Adrenal gland (tissue), 12 donors: ENCODE data around the gene GET3. TPM values are rescaled to one million over a fixed set of nuclear protein-coding genes. Genes with fewer than 3 reads are reported as not detected.
A peak's percentile ranks its signal among the peaks of the same experiment; 100 is the strongest.

ENCODE experiments used
- DNase-seq, 7 donors: peaks; one replicate each; pipeline ENCODE4 v3.0.0-alpha.2; 2019 to 2020
- H3K27ac ChIP-seq, 5 donors: fragments of 200-600 bp; sonication (generic) in 4 of 5; 1 replicate in 3 of 5; 2 replicates in 2 of 5; pipeline versions ENCODE4 v1.5.1 to v1.8.0; 2016 to 2020; ENCODE audit warnings: mild to moderate bottlenecking in 1 of 5
- H3K27me3 ChIP-seq: fragments of 200-600 bp; 2 replicates; pipeline ENCODE4 v1.8.0; 2021
- H3K36me3 ChIP-seq, 2 donors: fragments of 200-600 bp; replicated peaks in 1 of 2; 1 replicate in 1 of 2; 2 replicates in 1 of 2; pipeline versions ENCODE4 v1.5.1 to v1.8.0; 2018 to 2022
- H3K4me1 ChIP-seq, 2 donors: fragments of 200-600 bp; replicated peaks in 1 of 2; 1 replicate in 1 of 2; 2 replicates in 1 of 2; pipeline versions ENCODE4 v1.5.1 to v1.8.0; 2018 to 2021
- H3K4me3 ChIP-seq, 4 donors: fragments of 200-600 bp; sonication (generic) in 3 of 4; one replicate each; pipeline ENCODE4 v1.5.1; 2016 to 2018
- H3K9me3 ChIP-seq, 3 donors: fragments of 200-600 bp; sonication (generic) in 1 of 3; replicated peaks in 1 of 3; 1 replicate in 2 of 3; 2 replicates in 1 of 3; pipeline versions ENCODE4 v1.5.1 to v1.8.0; 2016 to 2021
- POLR2A ChIP-seq, 2 donors: fragments of 450-650 bp; IDR thresholded peaks; one replicate each; pipeline ENCODE4 v1.6.1; 2017; ENCODE audit warnings: antibody characterized with exemption in 2 of 2, mild to moderate bottlenecking in 2 of 2, moderate library complexity in 1 of 2
- WGBS, 4 donors: extraction: QIAGEN DNeasy Blood & Tissue Kit in 2 of 4; methylation state at CpG; one replicate each; pipeline versions ENCODE4 v1.1.5 to v1.1.7; 2013 to 2017; 5-methylcytosine and 5-hydroxymethylcytosine counted together
- intact Hi-C, 2 donors: fragments of 100-400 bp; cut with DNase I; formaldehyde crosslinking; loops; one replicate each; pipeline versions ENCODE4 v1.14.1 to v1.15.0; 2022 to 2023
- polyA plus RNA-seq, 3 donors: library from polyadenylated mRNA; stranded (reverse); fragments of 200-250 nt in 2 of 3; fragments of 350-450 nt in 1 of 3; fragmentation: Illumina TruSeq in 1 of 3; extraction: RNeasy Lipid Tissue Mini Kit (QIAGEN cat#74804) in 1 of 3; gene quantifications; one replicate each; pipeline ENCODE4 v1.2.3, GENCODE V29; 2013 to 2014
- total RNA-seq, 9 donors: library from RNA; depleted of rRNA in 4 of 9; stranded (reverse); fragments of >200 nt in 4 of 9; fragments of 120-200 nt in 1 of 9; fragmentation: NEBNext Ultra II Directional in 1 of 9; extraction: Animal tissue kit (Norgen Biotek cat#: 25700) in 1 of 9; gene quantifications; one replicate each; pipeline versions ENCODE4 v1.1.0 to v1.2.4, GENCODE V29; 2013 to 2023
- TF ChIP-seq, protein P1 (sequence below), 6 experiments: fragments of 450-650 bp in 4 of 6; fragments of 200-600 bp in 2 of 6; sonication (generic) in 1 of 6; IDR thresholded peaks; 1 replicate in 5 of 6; 2 replicates in 1 of 6; pipeline versions ENCODE4 v1.5.1 to v1.8.0; 2016 to 2021; ENCODE audit warnings: antibody characterized with exemption in 6 of 6, mild to moderate bottlenecking in 2 of 6, moderate library complexity in 1 of 6
- donor health status: healthy with polysubstance abuse.
- donor health status: Bipolar disorder and iron deficiency.
- donor health status: DM: yes; HTN: yes; CAD: no.
- donor health status: DM: no; HTN: no; CAD: no.
- donor health status: DM: no; HTN: no; CAD: no.
- donor health status: DM: yes; HTN: yes; CAD: no.

Gene GET3
- total and polyA plus RNA-seq, 12 donors: 50.3 to 97.7 (median 81.8) TPM

DNA sequence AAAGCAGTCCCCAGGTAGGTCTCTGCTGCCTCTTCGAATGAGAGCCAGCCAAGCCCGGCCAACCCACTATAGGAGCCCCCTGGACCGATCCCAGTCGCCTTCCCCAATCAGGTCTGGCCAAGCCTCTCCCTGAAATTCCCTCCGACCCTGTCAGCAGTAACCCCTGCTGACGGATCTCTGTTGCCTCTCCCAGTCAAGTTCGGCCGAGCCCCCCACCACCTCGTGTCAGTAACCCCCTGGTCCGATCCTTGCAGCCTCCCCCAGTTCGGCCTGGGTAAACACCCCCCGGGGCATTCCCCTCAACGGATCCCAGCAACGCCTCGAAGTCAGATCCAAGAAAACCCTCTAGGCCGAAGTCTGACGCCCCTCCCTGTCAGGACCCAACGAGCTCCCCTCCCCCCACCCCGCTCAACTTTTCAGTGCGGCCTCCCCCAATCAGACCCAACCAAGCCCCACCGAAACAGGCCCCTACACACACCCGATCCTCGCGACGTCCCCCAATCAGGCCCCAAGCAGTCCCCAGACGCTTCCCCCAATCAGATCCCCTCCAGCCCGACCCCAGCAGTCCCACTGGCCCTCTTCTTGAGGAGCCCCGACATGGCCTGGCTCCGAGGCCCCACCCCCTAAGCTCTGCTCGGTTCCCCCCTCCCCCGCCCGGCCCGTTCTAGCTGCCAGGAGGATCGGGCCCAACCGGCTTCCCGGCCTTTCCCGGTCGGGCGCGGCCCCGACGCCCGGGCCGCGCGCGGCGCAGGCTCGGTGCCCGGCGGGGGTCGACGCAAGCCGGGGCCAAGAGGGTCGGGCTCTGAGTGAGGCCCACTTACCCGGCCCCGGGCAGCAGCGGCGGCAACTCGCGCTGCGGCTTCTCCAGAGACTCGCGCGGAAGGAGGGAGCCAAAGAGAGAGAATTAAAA, 15.4 kb upstream of the GET3 start:
- intact Hi-C loops: no loop called here
- peak; percentile 68 to 80 (median 75) for DNase-seq
- TF ChIP-seq POLR2A (IDR thresholded peaks at IDR 0.05): no peak
- TF ChIP-seq, protein P1, sequence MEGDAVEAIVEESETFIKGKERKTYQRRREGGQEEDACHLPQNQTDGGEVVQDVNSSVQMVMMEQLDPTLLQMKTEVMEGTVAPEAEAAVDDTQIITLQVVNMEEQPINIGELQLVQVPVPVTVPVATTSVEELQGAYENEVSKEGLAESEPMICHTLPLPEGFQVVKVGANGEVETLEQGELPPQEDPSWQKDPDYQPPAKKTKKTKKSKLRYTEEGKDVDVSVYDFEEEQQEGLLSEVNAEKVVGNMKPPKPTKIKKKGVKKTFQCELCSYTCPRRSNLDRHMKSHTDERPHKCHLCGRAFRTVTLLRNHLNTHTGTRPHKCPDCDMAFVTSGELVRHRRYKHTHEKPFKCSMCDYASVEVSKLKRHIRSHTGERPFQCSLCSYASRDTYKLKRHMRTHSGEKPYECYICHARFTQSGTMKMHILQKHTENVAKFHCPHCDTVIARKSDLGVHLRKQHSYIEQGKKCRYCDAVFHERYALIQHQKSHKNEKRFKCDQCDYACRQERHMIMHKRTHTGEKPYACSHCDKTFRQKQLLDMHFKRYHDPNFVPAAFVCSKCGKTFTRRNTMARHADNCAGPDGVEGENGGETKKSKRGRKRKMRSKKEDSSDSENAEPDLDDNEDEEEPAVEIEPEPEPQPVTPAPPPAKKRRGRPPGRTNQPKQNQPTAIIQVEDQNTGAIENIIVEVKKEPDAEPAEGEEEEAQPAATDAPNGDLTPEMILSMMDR (IDR thresholded peaks at IDR 0.05): no peak
- peak overlapping the region in 3 of 4 donors; percentile 64 to 98 (median 69) for H3K4me3 ChIP-seq
- 0 to 1% (median 1%) methylated on average over 13 to 65 of the region's 65 CpGs for WGBS, 4 donors
- peak overlapping the region; percentile 89 to 99 (median 92) for H3K27ac ChIP-seq
- H3K36me3 ChIP-seq: peaks cover 0 to 20% of the 10 kb centered on the region in 2 donors
- H3K27me3 ChIP-seq: no peaks in the 10 kb centered on the region
- H3K9me3 ChIP-seq: no peaks in the 10 kb centered on the region
- peaks cover 20 to 27% of the 10 kb centered on the region in 2 donors for H3K4me1 ChIP-seq

DNA sequence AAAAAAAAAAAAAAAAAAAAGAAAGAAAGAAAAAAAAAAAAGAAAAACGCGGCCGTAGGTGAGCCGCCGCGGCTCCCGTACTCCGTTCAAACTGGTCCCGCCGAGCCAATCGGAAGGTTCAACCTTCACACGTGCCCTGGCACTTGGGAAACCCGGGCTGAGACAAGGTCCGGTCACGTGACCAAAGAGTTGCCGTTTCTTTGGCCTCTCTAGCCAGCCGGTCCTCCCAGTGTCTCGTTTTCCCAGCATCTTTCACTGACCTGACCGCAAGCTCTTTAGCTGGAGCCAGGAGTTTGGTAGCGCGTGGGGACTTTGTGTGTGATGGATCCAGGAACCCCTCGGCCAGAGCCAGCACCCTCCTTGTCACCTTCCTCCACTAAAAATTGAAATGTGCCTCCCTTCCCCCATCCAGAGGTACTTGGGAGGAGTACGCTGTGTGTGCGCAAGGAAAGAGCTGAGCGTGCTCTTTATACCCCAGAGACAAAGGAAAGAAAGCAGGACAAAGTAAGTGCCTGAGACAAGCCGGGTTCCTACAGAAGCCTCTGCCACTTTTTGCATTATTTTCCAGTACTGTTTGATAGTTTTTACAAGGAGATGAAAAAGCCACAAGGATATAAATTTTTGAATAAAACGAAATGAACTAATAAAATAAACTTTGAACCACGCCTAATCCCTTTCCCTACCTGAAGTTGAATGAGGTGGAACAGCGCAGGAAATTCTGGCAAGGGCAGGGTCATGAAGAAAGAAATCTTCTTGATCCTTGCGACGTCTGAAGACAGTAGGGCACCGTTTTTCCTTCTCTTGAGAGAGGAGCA, 14.5 kb upstream of the GET3 start:
- intact Hi-C loops: no loop called here

DNA sequence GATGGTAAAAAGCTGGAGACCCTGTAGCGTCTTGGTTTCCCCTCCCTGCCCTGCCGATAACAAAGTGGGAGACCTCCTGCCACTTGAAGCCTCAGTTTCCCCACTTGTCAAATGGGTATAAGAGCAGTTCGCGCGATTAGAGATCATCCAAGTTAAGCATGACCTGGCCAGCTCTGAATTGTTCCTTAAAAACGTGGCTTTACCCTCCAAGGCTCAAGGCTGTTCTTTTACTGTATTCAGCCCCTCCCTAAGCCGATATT, 14.0 kb upstream of the GET3 start:
- WGBS, 4 donors: 0 to 2% (median 1%) methylated on average over 7 of the region's 7 CpGs
- no peak for DNase-seq
- intact Hi-C loops: no loop called here
- peaks cover 0 to 8% of the 10 kb centered on the region in 2 donors for H3K36me3 ChIP-seq
- TF ChIP-seq POLR2A (IDR thresholded peaks at IDR 0.05): no peak
- TF ChIP-seq, protein P1 (IDR thresholded peaks at IDR 0.05): no peak
- peak overlapping the region in 2 of 4 donors; percentile 14 to 98 for H3K4me3 ChIP-seq
- peaks cover 20 to 27% of the 10 kb centered on the region in 2 donors for H3K4me1 ChIP-seq
- H3K9me3 ChIP-seq: no peaks in the 10 kb centered on the region
- H3K27ac ChIP-seq: peak overlapping the region in 4 of 5 donors; percentile 9 to 92 (median 85)
- H3K27me3 ChIP-seq: no peaks in the 10 kb centered on the region

More for the DNA sequence above, 14.5 kb upstream of the GET3 start:
- Histone ChIP-seq H3K9me3 (no peaks in the 10 kb centered on the region), H3K27ac (peak overlapping the region; percentile 89 to 99 (median 92)), H3K27me3 (no peaks in the 10 kb centered on the region), H3K36me3 (peaks cover 0 to 13% of the 10 kb centered on the region in 2 donors), H3K4me1 (peaks cover 20 to 27% of the 10 kb centered on the region in 2 donors), H3K4me3 (peak overlapping the region in 2 of 4 donors; percentile 64 to 98)
- 1% methylated on average over 32 of the region's 32 CpGs for WGBS, 4 donors
- TF ChIP-seq, protein P1 (IDR thresholded peaks at IDR 0.05): no peak
- TF ChIP-seq POLR2A (IDR thresholded peaks at IDR 0.05): peak; percentile 65 to 83
- DNase-seq: peak; percentile 96 to 99 (median 99)
